SH-SY5Y (cell line): ENCODE data around the gene LSM14B.

Source experiments
- GATA2 ChIP-seq: IDR thresholded peaks from 2 replicates; pipeline ENCODE4 v1.6.1; 2011; ENCODE audit warnings: mild to moderate bottlenecking, low read depth, low read length
- GATA3 ChIP-seq: IDR thresholded peaks from 2 replicates; pipeline ENCODE4 v1.6.1; 2011; ENCODE audit warnings: low read depth, mild to moderate bottlenecking, low read length, moderate library complexity

- TF ChIP-seq GATA2 (no peak), GATA3 (no peak)
These were observed 34.5 kb downstream of the LSM14B start for GRCh38 chr20:62156592-62157386.
